Activated naive CD4-positive, alpha-beta T cell treated with anti-CD3 and anti-CD28 coated beads for 36 hours (primary cell): ENCODE results near the gene PEDS1. TPM values are rescaled to one million over a fixed set of nuclear protein-coding genes. Genes with fewer than 3 reads are reported as not detected.
A peak's percentile ranks its signal among the peaks of the same experiment; 100 is the strongest.
"Not testable (repeated sequence)": the region's sequence is repeated elsewhere in the genome, so short reads cannot be mapped to it uniquely, and the experiment has no call there.

ENCODE experiments used
- CTCF ChIA-PET: fragments of 350-600 bp; sonication (Branson Sonifier 250); formaldehyde crosslinking; loops from one replicate; lab custom pipeline; 2021; ENCODE audit warnings: antibody characterized with exemption; lab: Charles Lee
- DNase-seq: peaks from one replicate; pipeline ENCODE4 v3.0.0-alpha.2; 2020
- H3K27ac Mint-ChIP-seq: one replicate; pipeline ENCODE4 v1.8.0; 2021; ENCODE audit warnings: mild to moderate bottlenecking, mixed read lengths
- H3K27me3 Mint-ChIP-seq: one replicate; pipeline ENCODE4 v1.8.0; 2021; ENCODE audit warnings: low read depth, mixed read lengths
- H3K36me3 Mint-ChIP-seq: one replicate; pipeline ENCODE4 v1.8.0; 2021; ENCODE audit warnings: low read depth, mixed read lengths
- H3K4me1 Mint-ChIP-seq: one replicate; pipeline ENCODE4 v1.8.0; 2021; ENCODE audit warnings: low read depth, mixed read lengths
- H3K4me3 Mint-ChIP-seq: one replicate; pipeline ENCODE4 v1.8.0; 2021; ENCODE audit warnings: mild to moderate bottlenecking, moderate library complexity, mixed read lengths
- H3K9me3 Mint-ChIP-seq: one replicate; pipeline ENCODE4 v1.8.0; 2021; ENCODE audit warnings: mixed read lengths
- intact Hi-C: fragments of 100-400 bp; cut with micrococcal nuclease; formaldehyde crosslinking; loops from one replicate; pipeline ENCODE4 v1.15.1; 2023
- total RNA-seq, 2 experiments: library from RNA; stranded (reverse); gene quantifications; one replicate each; pipeline ENCODE4 v1.2.3, GENCODE V29; 2021

Gene PEDS1
- total RNA-seq, 2 experiments from 2014 or later, result 10.4 to 11.2 TPM

DNA sequence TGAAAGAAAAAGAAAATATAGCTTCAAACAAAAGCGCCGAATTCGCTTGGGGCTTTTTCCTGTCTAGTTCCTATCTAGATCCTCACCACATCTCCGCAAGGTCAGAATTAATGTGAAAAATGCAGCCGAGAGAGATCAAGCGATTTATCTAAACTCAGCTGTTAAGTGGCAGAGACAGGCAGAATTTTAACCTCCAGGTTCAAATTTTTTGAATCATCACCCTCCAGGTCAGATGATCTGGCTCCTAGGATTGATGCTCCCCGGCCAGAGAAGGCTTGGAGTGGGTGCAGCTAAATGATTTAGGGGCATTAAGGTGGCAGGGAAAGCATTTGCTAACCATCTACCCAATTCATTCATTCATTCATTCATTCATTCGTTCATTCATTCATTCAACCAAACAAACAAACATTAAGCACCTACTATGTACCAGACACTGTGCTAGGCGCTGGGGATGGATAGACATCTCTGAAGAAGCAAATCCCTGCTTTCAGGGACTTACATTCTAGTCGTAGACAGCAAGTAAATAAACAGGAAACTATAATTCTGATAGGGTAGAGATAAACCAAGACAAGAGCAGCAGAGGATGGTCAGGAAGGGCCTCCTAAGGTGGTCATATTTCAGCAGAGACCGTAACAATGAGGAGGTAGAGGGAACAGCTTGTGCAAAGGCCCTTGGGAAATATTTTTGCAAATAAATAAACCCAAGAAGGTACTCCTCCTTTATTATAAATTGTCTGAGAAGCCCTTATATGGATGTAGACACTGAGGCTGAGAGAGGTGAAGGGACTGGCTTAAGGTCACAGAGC lies 39.9 kb downstream of the PEDS1 start:
- CTCF ChIA-PET, result interaction anchor here (0.9 to 2.6 kb wide), 6 partner anchors 15 to 352 kb away, joined by 3 to 10 read pairs (median 6); no protein-coding TSS in a partner anchor
- H3K4me1 Mint-ChIP-seq, result peaks cover 63% of the 10 kb centered on the region

DNA sequence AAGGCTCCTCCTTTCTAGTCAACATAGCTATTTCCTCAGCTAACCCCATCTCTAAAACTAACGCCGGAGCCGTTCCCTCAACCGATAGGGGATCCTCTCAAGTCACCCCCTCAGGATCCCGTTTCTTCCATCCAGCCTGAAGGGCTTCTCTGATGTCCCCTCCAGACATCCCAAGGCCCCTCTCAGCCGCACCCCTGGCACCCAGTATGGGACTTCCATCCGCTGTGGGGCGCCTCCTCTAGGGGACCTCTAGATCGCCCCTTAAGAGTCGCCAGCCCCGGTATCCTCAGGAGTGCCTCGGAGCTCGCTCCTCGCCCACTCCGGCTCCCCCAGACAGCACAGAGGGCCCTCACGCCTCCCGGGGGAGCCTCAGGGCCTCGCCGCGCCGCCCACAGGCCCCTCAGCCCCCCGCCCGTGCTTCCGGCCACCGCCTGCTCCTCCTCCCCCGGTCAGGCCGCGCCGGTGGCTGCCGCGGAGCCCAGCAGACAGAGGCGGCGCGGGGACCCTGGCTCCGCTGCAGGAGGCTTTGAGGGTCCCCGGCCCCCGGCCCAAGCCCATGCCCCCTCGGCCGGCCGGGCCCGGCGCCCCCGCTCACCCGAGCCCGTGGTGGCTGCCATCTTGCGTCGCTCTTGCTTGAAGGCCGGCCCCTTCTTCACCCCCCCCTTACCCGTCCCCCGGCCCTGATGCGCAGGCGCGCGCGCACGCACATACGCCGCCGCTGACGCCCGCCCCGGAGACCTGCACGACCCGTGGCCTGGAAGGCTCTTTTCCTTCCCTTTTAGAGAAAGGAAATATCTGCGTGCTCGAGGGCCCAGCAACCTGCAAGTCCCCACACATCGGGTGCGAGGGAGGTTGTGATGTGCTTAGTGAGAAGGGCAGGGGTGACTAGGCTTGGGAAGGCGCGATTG lies 40.8 kb downstream of the PEDS1 start, which contains the start of gene UBE2V1:
Gene UBE2V1, minus strand, starts transcription at position 639 of the 908 bp plus-strand sequence. Its CDS starts 22 bp downstream, at position 617.
- intact Hi-C loops, result loop anchor here (1.0 to 10.0 kb wide), 5 partner anchors 9 to 622 kb away; partner anchors contain the start of gene PARD6B
- peak within 1 kb of the TSS; percentile 89 for H3K4me3 Mint-ChIP-seq
- no peaks in the 10 kb centered on the region for H3K27me3 Mint-ChIP-seq
- H3K9me3 Mint-ChIP-seq, result no peaks in the 10 kb centered on the region
- H3K4me1 Mint-ChIP-seq, result peaks cover 72% of the 10 kb centered on the region
- CTCF ChIA-PET, result interaction anchor here (1.0 to 2.6 kb wide), 5 partner anchors 27 to 353 kb away, joined by 3 to 10 read pairs (median 6); no protein-coding TSS in a partner anchor
- peaks cover 23% of the 10 kb centered on the region for H3K36me3 Mint-ChIP-seq
- peak; percentile 90 for DNase-seq
- H3K27ac Mint-ChIP-seq, result peak within 1 kb of the TSS; percentile 94

More for the DNA sequence above, 39.9 kb downstream of the PEDS1 start:
- H3K4me3 Mint-ChIP-seq, result peak overlapping the region; percentile 89
- H3K27ac Mint-ChIP-seq, result peak overlapping the region; percentile 94
- intact Hi-C loops, result loop anchor here (2.0 to 10.0 kb wide), 4 partner anchors 53 to 621 kb away; partner anchors contain the start of gene PARD6B
- H3K36me3 Mint-ChIP-seq, result peaks cover 19% of the 10 kb centered on the region
- DNase-seq, result no peak
- H3K9me3 Mint-ChIP-seq, result no peaks in the 10 kb centered on the region
- no peaks in the 10 kb centered on the region for H3K27me3 Mint-ChIP-seq

GRCh38 chr20:50111829-50112495 lies 41.6 kb downstream of the PEDS1 start:
- H3K9me3 Mint-ChIP-seq, result no peaks in the 10 kb centered on the region
- peak overlapping the region; percentile 89 for H3K4me3 Mint-ChIP-seq
- no peaks in the 10 kb centered on the region for H3K27me3 Mint-ChIP-seq
- no peak for DNase-seq
- intact Hi-C loops, result loop anchor here (1.0 to 10.0 kb wide), 6 partner anchors 9 to 623 kb away; partner anchors contain the start of gene PARD6B
- H3K36me3 Mint-ChIP-seq, result peaks cover 23% of the 10 kb centered on the region
- CTCF ChIA-PET, result interaction anchor here (2.6 kb wide), 1 partner anchor 57 kb away, joined by 10 read pairs; no protein-coding TSS in a partner anchor
- H3K4me1 Mint-ChIP-seq, result peaks cover 78% of the 10 kb centered on the region
- peak overlapping the region; percentile 92 for H3K27ac Mint-ChIP-seq

GRCh38 chr20:50111120-50111828 lies 42.2 kb downstream of the PEDS1 start:
- H3K4me1 Mint-ChIP-seq, result peaks cover 78% of the 10 kb centered on the region
- H3K36me3 Mint-ChIP-seq, result peaks cover 23% of the 10 kb centered on the region
- no peaks in the 10 kb centered on the region for H3K9me3 Mint-ChIP-seq
- peak overlapping the region; percentile 92 for H3K27ac Mint-ChIP-seq
- CTCF ChIA-PET, result interaction anchor here (0.6 to 2.6 kb wide), 5 partner anchors 41 to 182 kb away, joined by 3 to 10 read pairs (median 5); no protein-coding TSS in a partner anchor
- intact Hi-C loops, result loop anchor here (2.0 to 10.0 kb wide), 4 partner anchors 26 to 624 kb away; partner anchors contain the start of gene PARD6B
- H3K27me3 Mint-ChIP-seq, result no peaks in the 10 kb centered on the region
- H3K4me3 Mint-ChIP-seq, result peak overlapping the region; percentile 89
- peak; percentile 64 for DNase-seq

DNA sequence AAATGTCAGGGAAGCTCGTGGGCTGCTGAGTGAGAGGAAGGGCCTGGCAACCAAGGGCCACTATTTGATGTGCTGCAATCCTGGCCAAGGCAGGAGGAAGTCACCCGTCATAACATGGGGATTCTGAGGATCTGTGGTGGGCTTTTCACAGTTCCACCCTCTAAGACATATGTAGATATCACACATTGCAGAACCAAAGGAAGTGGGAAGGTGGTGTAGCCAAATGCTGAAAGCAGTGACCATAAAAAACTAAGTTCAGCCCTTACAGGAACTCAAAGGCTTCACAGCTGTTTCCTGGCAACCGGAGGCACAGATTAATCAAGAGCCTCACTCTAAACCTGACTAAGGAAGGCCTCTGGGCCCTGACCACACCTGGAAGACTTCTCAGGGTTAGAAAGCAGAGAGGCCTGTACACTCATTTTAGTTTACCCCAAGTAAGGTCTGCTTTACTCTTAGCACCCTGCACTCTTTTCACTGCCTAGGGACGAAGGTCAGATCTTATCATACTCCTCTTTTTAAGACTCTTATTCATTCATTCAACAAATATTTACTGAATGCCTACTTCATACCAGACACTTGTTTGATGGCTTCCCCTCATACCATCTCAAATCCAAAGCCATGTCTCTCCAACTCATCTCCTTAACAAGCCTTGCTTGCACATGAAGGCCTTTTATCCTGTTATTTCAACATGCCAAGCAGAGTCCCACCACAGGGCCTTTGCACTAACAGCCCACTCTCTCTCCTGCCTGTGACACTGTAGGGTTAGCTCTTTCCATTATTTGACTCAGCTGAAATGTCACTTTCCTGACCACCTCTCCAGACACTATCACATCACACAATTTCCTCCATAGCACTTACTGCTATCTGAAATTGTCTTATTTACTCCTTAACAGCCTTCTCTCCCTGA lies 43.1 kb downstream of the PEDS1 start:
- no peaks in the 10 kb centered on the region for H3K27me3 Mint-ChIP-seq
- intact Hi-C loops, result loop anchor here (2.0 to 10.0 kb wide), 4 partner anchors 26 to 624 kb away; partner anchors contain the start of gene PARD6B
- peak overlapping the region; percentile 81 for H3K27ac Mint-ChIP-seq
- peaks cover 23% of the 10 kb centered on the region for H3K36me3 Mint-ChIP-seq
- CTCF ChIA-PET, result interaction anchor here (0.6 to 1.8 kb wide), 5 partner anchors 25 to 80 kb away, joined by 3 to 5 read pairs (median 5); no protein-coding TSS in a partner anchor
- DNase-seq, result peak; percentile 65
- no peaks in the 10 kb centered on the region for H3K9me3 Mint-ChIP-seq
- H3K4me1 Mint-ChIP-seq, result peaks cover 73% of the 10 kb centered on the region
- H3K4me3 Mint-ChIP-seq, result peak overlapping the region; percentile 89

GRCh38 chr20:50108556-50109235 lies 44.8 kb downstream of the PEDS1 start:
- Mint-ChIP-seq H3K4me3 (no peak overlapping the region), H3K27ac (peak overlapping the region; percentile 48), H3K36me3 (peaks cover 23% of the 10 kb centered on the region), H3K9me3 (no peaks in the 10 kb centered on the region), H3K4me1 (peaks cover 65% of the 10 kb centered on the region), H3K27me3 (no peaks in the 10 kb centered on the region)
- CTCF ChIA-PET, result interaction anchor here (0.5 to 1.3 kb wide), 5 partner anchors 17 to 130 kb away, joined by 3 to 4 read pairs (median 3); no protein-coding TSS in a partner anchor
- intact Hi-C loops, result no loop called here
- no peak for DNase-seq

DNA sequence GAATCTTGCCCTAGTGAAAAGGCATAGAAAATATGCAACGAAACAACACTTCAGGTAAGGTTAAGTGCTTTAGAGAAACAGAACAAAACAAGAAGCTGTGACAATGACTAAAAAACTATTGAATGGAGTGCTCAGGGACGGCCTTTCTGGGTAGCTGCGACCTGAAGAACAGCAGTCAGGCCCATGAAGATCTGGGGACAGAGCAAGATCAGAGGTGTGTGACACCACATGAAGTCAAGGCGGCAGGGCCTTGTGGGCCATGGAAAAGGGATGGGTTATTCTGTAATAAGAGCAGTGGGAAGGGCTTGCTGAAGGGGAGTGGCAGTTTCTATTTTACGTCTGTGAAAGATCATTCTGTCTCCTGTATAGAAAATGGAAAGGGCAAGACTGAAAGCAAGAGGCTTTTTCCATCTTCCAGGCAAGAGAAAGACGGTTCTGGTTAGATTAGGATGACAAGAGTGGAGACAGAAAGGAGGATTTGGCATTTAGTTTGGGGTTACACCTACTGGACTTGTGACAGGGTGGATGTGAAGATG lies 45.7 kb downstream of the PEDS1 start:
- no peaks in the 10 kb centered on the region for H3K27me3 Mint-ChIP-seq
- H3K36me3 Mint-ChIP-seq, result peaks cover 23% of the 10 kb centered on the region
- H3K4me1 Mint-ChIP-seq, result peaks cover 70% of the 10 kb centered on the region

DNA sequence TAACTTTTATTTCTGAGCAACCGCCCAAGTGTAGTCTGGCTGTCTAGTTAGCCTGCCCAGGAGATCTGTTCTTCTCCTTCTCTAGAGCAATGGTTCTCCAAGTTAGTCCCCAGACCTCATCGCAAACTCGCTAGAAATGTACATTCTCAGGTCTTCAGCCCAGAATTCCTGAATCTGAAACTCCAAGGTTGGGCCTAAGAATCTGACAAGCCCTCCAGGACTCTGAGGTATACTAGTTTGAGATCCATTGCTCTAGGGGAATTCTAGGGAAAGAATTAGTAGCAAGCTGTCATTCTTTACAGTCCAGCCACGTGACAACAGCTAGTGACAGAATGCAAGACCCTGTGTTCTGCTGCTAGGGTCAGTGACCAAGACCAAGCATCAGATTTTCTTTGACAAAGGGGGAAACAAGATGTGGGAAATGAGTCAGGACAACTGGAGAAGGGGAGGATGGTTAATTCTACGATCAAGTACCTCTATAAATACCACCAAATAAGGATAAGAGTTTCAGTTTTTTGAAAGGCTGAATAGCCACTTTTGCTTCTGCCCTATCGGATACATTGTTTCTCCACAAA lies 46.4 kb downstream of the PEDS1 start:
- H3K27ac Mint-ChIP-seq, result peak overlapping the region; percentile 21
- H3K36me3 Mint-ChIP-seq, result peaks cover 23% of the 10 kb centered on the region
- H3K27me3 Mint-ChIP-seq, result no peaks in the 10 kb centered on the region
- H3K9me3 Mint-ChIP-seq, result no peaks in the 10 kb centered on the region
- intact Hi-C loops, result no loop called here
- no peak for DNase-seq
- H3K4me1 Mint-ChIP-seq, result peaks cover 73% of the 10 kb centered on the region
- CTCF ChIA-PET, result interaction anchor here (1.3 kb wide), 2 partner anchors 14 to 61 kb away, joined by 3 to 4 read pairs; no protein-coding TSS in a partner anchor
- no peak overlapping the region for H3K4me3 Mint-ChIP-seq

More for the DNA sequence above, 45.7 kb downstream of the PEDS1 start:
- Mint-ChIP-seq H3K4me3 (no peak overlapping the region), H3K9me3 (no peaks in the 10 kb centered on the region), H3K27ac (peak overlapping the region; percentile 48)
- intact Hi-C loops, result no loop called here
- DNase-seq, result no peak
- CTCF ChIA-PET, result interaction anchor here (1.3 kb wide), 1 partner anchor 60 kb away, joined by 3 read pairs; no protein-coding TSS in a partner anchor

DNA sequence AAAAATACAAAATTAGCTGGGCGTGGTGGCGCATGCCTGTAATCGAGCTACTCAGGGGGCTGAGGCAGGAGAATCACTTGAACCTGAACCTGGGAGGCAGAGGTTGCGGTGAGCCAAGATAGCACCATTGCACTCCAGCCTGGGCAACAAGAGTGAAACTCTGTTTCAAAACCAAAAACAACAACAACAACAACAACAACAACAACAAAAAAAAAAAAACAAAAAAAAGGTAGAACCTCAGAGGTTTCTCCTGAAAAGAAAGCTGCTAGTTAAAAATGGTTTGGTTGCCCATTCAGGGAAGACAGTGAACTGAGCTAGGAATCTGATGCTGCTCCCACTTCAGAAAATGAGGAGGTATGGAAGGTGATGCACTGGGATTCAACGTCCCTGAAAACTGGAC lies 46.9 kb downstream of the PEDS1 start:
- H3K4me3 Mint-ChIP-seq, H3K27ac Mint-ChIP-seq, DNase-seq, H3K9me3 Mint-ChIP-seq, intact Hi-C loops, H3K27me3 Mint-ChIP-seq: not testable (repeated sequence)
- Mint-ChIP-seq H3K4me1 (peaks cover 73% of the 10 kb centered on the region), H3K36me3 (peaks cover 23% of the 10 kb centered on the region)
- CTCF ChIA-PET, result interaction anchor here (0.7 to 1.3 kb wide), 2 partner anchors 14 to 35 kb away, joined by 4 to 7 read pairs; no protein-coding TSS in a partner anchor
